SK-N-SH (cell line): ENCODE data around the gene SIGLEC12. TPM values are rescaled to one million over a fixed set of nuclear protein-coding genes. Genes with fewer than 3 reads are reported as not detected.

Source experiments
- CTCF ChIA-PET: fragments of 300-600, 350-600 bp; formaldehyde crosslinking; extraction: SDS; loops from one replicate; lab custom pipeline; 2021; lab: Yijun Ruan, JAX
- POLR2A ChIA-PET: fragments of 350-600 bp; sonication (Branson Sonifier 250); formaldehyde crosslinking; extraction: SDS; loops from one replicate; lab custom pipeline; 2020; ENCODE audit warnings: antibody characterized with exemption, inconsistent platforms; lab: Yijun Ruan, JAX
- DNase-seq: peaks from one replicate; pipeline ENCODE4 v3.0.0; 2012
- H2AFZ ChIP-seq: fragments of 200-600 bp; sonication (generic); 2 replicates; pipeline ENCODE4 v1.8.1; 2016; ENCODE audit warnings: antibody characterized with exemption, mild to moderate bottlenecking, low read depth
- H3F3A ChIP-seq: fragments of 200-600 bp; sonication (generic); replicated peaks from 2 replicates; pipeline ENCODE3; 2016; ENCODE audit warnings: antibody characterized with exemption, mild to moderate bottlenecking; ENCODE audit not compliant: insufficient read depth
- H3K27ac ChIP-seq, 2 experiments: fragments of 200-500 bp in 1 of 2; fragments of 200-600 bp in 1 of 2; sonication (Bioruptor generic) in 1 of 2; sonication (generic), shearing (Covaris generic) in 1 of 2; 2 replicates each; pipeline versions ENCODE4 v1.5.1 to v1.6.1; 2014 to 2016; ENCODE audit warnings: low read depth in 2 of 2, inconsistent platforms in 1 of 2, low read length in 1 of 2, mild to moderate bottlenecking in 1 of 2, mixed read lengths in 1 of 2
- H3K27me3 ChIP-seq: fragments of 200-600 bp; sonication (generic), shearing (Covaris generic); 2 replicates; pipeline ENCODE4 v1.6.1; 2016; ENCODE audit warnings: mixed run types; ENCODE audit not compliant: insufficient read depth
- H3K36me3 ChIP-seq, 2 experiments: fragments of 200-500 bp in 1 of 2; fragments of 200-600 bp in 1 of 2; sonication (Bioruptor generic) in 1 of 2; sonication (generic) in 1 of 2; replicated peaks in 1 of 2; 2 replicates each; pipeline versions ENCODE3 to v1.5.1; 2014 to 2016; ENCODE audit warnings: low read length in 1 of 2, mild to moderate bottlenecking in 1 of 2; ENCODE audit not compliant: insufficient read depth in 2 of 2, control insufficient read depth in 1 of 2
- H3K4me1 ChIP-seq, 2 experiments: fragments of 200-500 bp in 1 of 2; fragments of 200-600 bp in 1 of 2; sonication (Bioruptor generic) in 1 of 2; sonication (generic), shearing (Covaris generic) in 1 of 2; 2 replicates each; pipeline versions ENCODE4 v1.5.1 to v1.6.1; 2014 to 2016; ENCODE audit warnings: low read depth in 1 of 2, low read length in 1 of 2, mixed run types in 1 of 2; ENCODE audit not compliant: insufficient read depth in 2 of 2, control insufficient read depth in 1 of 2
- H3K4me2 ChIP-seq: fragments of 200-600 bp; sonication (generic), shearing (Covaris generic); 2 replicates; pipeline ENCODE4 v1.6.1; 2017; ENCODE audit warnings: mixed run types
- H3K4me3 ChIP-seq, 2 experiments: fragments of 200-500 bp in 1 of 2; fragments of 200-600 bp in 1 of 2; sonication (Bioruptor generic) in 1 of 2; sonication (generic), shearing (Covaris generic) in 1 of 2; 2 replicates each; pipeline versions ENCODE4 v1.5.1 to v1.8.1; 2014 to 2016; ENCODE audit warnings: low read depth in 2 of 2, inconsistent platforms in 1 of 2, low read length in 1 of 2, mild to moderate bottlenecking in 1 of 2, mixed read lengths in 1 of 2, moderate library complexity in 1 of 2
- H3K79me2 ChIP-seq: fragments of 200-600 bp; sonication (generic); 2 replicates; pipeline ENCODE4 v1.8.1; 2017; ENCODE audit warnings: mild to moderate bottlenecking; ENCODE audit not compliant: insufficient read depth
- H3K9ac ChIP-seq: fragments of 200-600 bp; sonication (generic); 2 replicates; pipeline ENCODE4 v1.6.1; 2017; ENCODE audit warnings: mixed run types
- H3K9me2 ChIP-seq: fragments of 200-600 bp; sonication (generic); 2 replicates; pipeline ENCODE4 v1.6.1; 2017; ENCODE audit warnings: mixed run types
- H3K9me3 ChIP-seq: fragments of 200-600 bp; sonication (generic); 2 replicates; pipeline ENCODE4 v1.6.1; 2017; ENCODE audit warnings: mixed run types, mild to moderate bottlenecking, moderate library complexity
- H4K20me1 ChIP-seq: fragments of 200-600 bp; sonication (generic); 2 replicates; pipeline ENCODE4 v1.6.1; 2017; ENCODE audit warnings: mild to moderate bottlenecking, mixed run types; ENCODE audit not compliant: insufficient read depth
- ELF1 ChIP-seq: IDR thresholded peaks from 2 replicates; pipeline ENCODE4 v1.4.0; 2012
- EP300 ChIP-seq, 2 experiments: IDR thresholded peaks; 2 replicates each; pipeline versions ENCODE4 v1.4.0 to v1.6.1; 2012; ENCODE audit warnings: borderline replicate concordance in 1 of 2, low read depth in 1 of 2, low read length in 1 of 2
- FOSL2 ChIP-seq: IDR thresholded peaks from 2 replicates; pipeline ENCODE4 v1.4.0; 2012; ENCODE audit warnings: low read depth, mild to moderate bottlenecking, moderate library complexity, borderline replicate concordance
- FOXJ3 ChIP-seq: sonication (generic); formaldehyde crosslinking; IDR thresholded peaks from 2 replicates; pipeline ENCODE4 v1.5.1; 2020; ENCODE audit warnings: mild to moderate bottlenecking, missing genetic modification reagents
- GATA2 ChIP-seq: sonication (generic); formaldehyde crosslinking; IDR thresholded peaks from 2 replicates; pipeline ENCODE4 v1.5.0; 2020; ENCODE audit warnings: mild to moderate bottlenecking, missing genetic modification reagents
- NRF1 ChIP-seq: IDR thresholded peaks from 2 replicates; pipeline ENCODE4 v1.6.1; 2012; ENCODE audit warnings: low read depth, mild to moderate bottlenecking, low read length
- PBX3 ChIP-seq: IDR thresholded peaks from 2 replicates; pipeline ENCODE4; 2012
- POLR2AphosphoS5 ChIP-seq: IDR thresholded peaks from 2 replicates; pipeline ENCODE4 v1.6.1; 2012; ENCODE audit warnings: low read depth, low read length
- RCOR1 ChIP-seq: fragments of 150-350 bp; IDR thresholded peaks from 2 replicates; pipeline ENCODE4 v1.6.1; 2017; ENCODE audit warnings: antibody characterized with exemption, low read length
- SIN3A ChIP-seq: IDR thresholded peaks from 2 replicates; pipeline ENCODE4 v1.6.1; 2012; ENCODE audit warnings: low read depth, mild to moderate bottlenecking, low read length, moderate library complexity, borderline replicate concordance
- TCF12 ChIP-seq: IDR thresholded peaks from 2 replicates; pipeline ENCODE4 v1.4.0; 2012
- TEAD4 ChIP-seq: IDR thresholded peaks from 2 replicates; pipeline ENCODE4 v1.4.0; 2012; ENCODE audit warnings: mild to moderate bottlenecking, borderline replicate concordance; ENCODE audit not compliant: insufficient read depth
- USF1 ChIP-seq: IDR thresholded peaks from 2 replicates; pipeline ENCODE4 v1.4.0; 2012; ENCODE audit warnings: low read depth, borderline replicate concordance
- WGBS: methylation state at CpG from one replicate; pipeline ENCODE4 v1.1.6; 2017; ENCODE audit warnings: low lambda C conversion rate; 5-methylcytosine and 5-hydroxymethylcytosine counted together
- polyA plus RNA-seq, 3 experiments: library from polyadenylated mRNA; depleted of rRNA; stranded (reverse); fragments of >200 nt; gene quantifications; 2 replicates each; pipeline ENCODE4 v1.2.3, GENCODE V29; 2012

Gene SIGLEC12
- polyA plus RNA-seq, 1 of the 3 experiments (the other 2 are of a cell fraction): not detected

- TF ChIP-seq PBX3 (no peak), POLR2AphosphoS5 (no peak)
- TF ChIP-seq, all 33 proteins: peak for 0
Observed at GRCh38 chr19:51457351-51458013, 44.1 kb downstream of the SIGLEC12 start (continued).

GRCh38 chr19:51456541-51457290, 44.9 kb downstream of the SIGLEC12 start:
- no peaks in the 10 kb centered on the region for H4K20me1 ChIP-seq
- no peak for TF ChIP-seq EP300 (IDR thresholded peaks at IDR 0.05; ENCODE audit: borderline replicate concordance in 1 of 2, low read depth in 1 of 2, low read length in 1 of 2)
- TF ChIP-seq POLR2AphosphoS5: no peak
- TF ChIP-seq TCF12: no peak
- TF ChIP-seq TEAD4: no peak
- no peak for TF ChIP-seq FOSL2
- no peak for TF ChIP-seq ELF1
- TF ChIP-seq RCOR1: no peak
- no peak for TF ChIP-seq NRF1
- no peak for TF ChIP-seq SIN3A
- TF ChIP-seq USF1: no peak
- no peak for TF ChIP-seq FOXJ3 (CRISPR knock-in tag)
- no peak for TF ChIP-seq GATA2 (CRISPR knock-in tag)
- H3K36me3 ChIP-seq: no peaks in the 10 kb centered on the region
- H3K9me3 ChIP-seq: no peaks in the 10 kb centered on the region
- peaks cover 53% of the 10 kb centered on the region for H3K27me3 ChIP-seq
- H3K9me2 ChIP-seq: no peaks in the 10 kb centered on the region
- no peak overlapping the region for H3K9ac ChIP-seq
- no peak overlapping the region for H2AFZ ChIP-seq
- no peak overlapping the region for H3K27ac ChIP-seq
- H3K4me1 ChIP-seq: no peaks in the 10 kb centered on the region; a peak in 1 of 4 replicates
- ChIA-PET POLR2A (no interaction called here), CTCF (interaction anchor here (1.1 to 7.0 kb wide), 3 partner anchors 17 to 200 kb away, joined by 3 to 37 read pairs (median 4); no protein-coding TSS in a partner anchor)
- DNase-seq: no peak
- no peaks in the 10 kb centered on the region for H3K79me2 ChIP-seq
- no peak overlapping the region for H3K4me3 ChIP-seq
- no peaks in the 10 kb centered on the region for H3F3A ChIP-seq
- WGBS: 19% methylated on average over 11 of the region's 11 CpGs
- H3K4me2 ChIP-seq: no peak overlapping the region
